ENCODE data around the gene NNMT. TPM values are rescaled to one million over a fixed set of nuclear protein-coding genes. Genes with fewer than 3 reads are reported as not detected.
A peak's percentile ranks its signal among the peaks of the same experiment; 100 is the strongest.

The NNMT gene
- total and polyA plus RNA-seq, 9 of the 15 experiments (the other 6 are each of a cell fraction or from before 2014, with no cell fraction given): 6.1 to 15.0 (median 11.2) TPM

- no peak for TF ChIP-seq PBX2 (CRISPR knock-in tag; IDR thresholded peaks at IDR 0.05; ENCODE audit: low read depth)
- no peak for TF ChIP-seq PBX2 (tag; conservative IDR thresholded peaks at IDR 0.05; ENCODE audit: low read depth)
- TF ChIP-seq ETS1 (conservative IDR thresholded peaks at IDR 0.05; ENCODE audit: control insufficient read depth, low read depth, low read length): no peak
- no peak for TF ChIP-seq NFIC (IDR thresholded peaks at IDR 0.05)
- no peak for TF ChIP-seq ZNF589 (CRISPR knock-in tag; IDR thresholded peaks at IDR 0.05; ENCODE audit: low read depth)
- TF ChIP-seq POLR3G (IDR thresholded peaks at IDR 0.05; ENCODE audit: extremely low read depth, insufficient read length, insufficient replicate concordance): no peak
- peak; percentile 62 for TF ChIP-seq L3MBTL2 (IDR thresholded peaks at IDR 0.05)
- TF ChIP-seq PCBP1 (IDR thresholded peaks at IDR 0.05; ENCODE audit: low read depth, low read length, poor library complexity, severe bottlenecking): no peak
- TF ChIP-seq SNAPC5 (CRISPR knock-in tag; IDR thresholded peaks at IDR 0.05): no peak
- no peak for TF ChIP-seq CTBP1 (IDR thresholded peaks at IDR 0.05; ENCODE audit: borderline replicate concordance)
- TF ChIP-seq REST (IDR thresholded peaks at IDR 0.05; ENCODE audit: borderline replicate concordance): peak; percentile 45; the same call in 1 of the 2 replicates
- TF ChIP-seq REST (CRISPR knock-in tag; IDR thresholded peaks at IDR 0.05; ENCODE audit: low read depth): no peak
- TF ChIP-seq BRF2 (IDR thresholded peaks at IDR 0.05; ENCODE audit: borderline replicate concordance, insufficient read depth, insufficient read length): no peak
- no peak for TF ChIP-seq MXD1 (CRISPR knock-in tag; IDR thresholded peaks at IDR 0.05; ENCODE audit: borderline replicate concordance, poor library complexity, severe bottlenecking)
- TF ChIP-seq ZNF134 (CRISPR knock-in tag; conservative IDR thresholded peaks at IDR 0.05): no peak
Measured at GRCh38 chr11:114317787-114318137, 21.6 kb downstream of the NNMT start (continued).

Data from K562 (cell line).